Measurements from ENCODE around the gene EXOC3L1. TPM values are rescaled to one million over a fixed set of nuclear protein-coding genes. Genes with fewer than 3 reads are reported as not detected.
A peak's percentile ranks its signal among the peaks of the same experiment; 100 is the strongest.

EXOC3L1 gene
- total RNA-seq, 4 donors from 2014 or later = 0.20 to 2.3 (median 0.88) TPM

- TF ChIP-seq POLR2A (IDR thresholded peaks at IDR 0.05) (no peak), CTCF (IDR thresholded peaks at IDR 0.05 in 4 of 5, conservative IDR thresholded peaks at IDR 0.05 in 1 of 5) (no peak)
- Histone ChIP-seq H3K27me3 (no peaks in the 10 kb centered on the region), H3K27ac (peak overlapping the region; percentile 85 to 97 (median 95)), H3K4me1 (peaks cover 21 to 31% of the 10 kb centered on the region in 2 donors), H3K36me3 (no peaks in the 10 kb centered on the region), H3K4me3 (peak overlapping the region; percentile 65 to 88 (median 70)), H3K9me3 (no peaks in the 10 kb centered on the region)
- in situ Hi-C loops (cut with MboI; ENCODE audit: low sequenced_read_pairs in 4 of 4) (no loop called here), intact Hi-C loops (cut with DNase I; ENCODE audit: low total_unique reads) (no loop called here)
- DNase-seq (no peak), ATAC-seq (no peak)
These were observed 6.7 kb downstream of the EXOC3L1 start for GRCh38 chr16:67183284-67183626.

DNA sequence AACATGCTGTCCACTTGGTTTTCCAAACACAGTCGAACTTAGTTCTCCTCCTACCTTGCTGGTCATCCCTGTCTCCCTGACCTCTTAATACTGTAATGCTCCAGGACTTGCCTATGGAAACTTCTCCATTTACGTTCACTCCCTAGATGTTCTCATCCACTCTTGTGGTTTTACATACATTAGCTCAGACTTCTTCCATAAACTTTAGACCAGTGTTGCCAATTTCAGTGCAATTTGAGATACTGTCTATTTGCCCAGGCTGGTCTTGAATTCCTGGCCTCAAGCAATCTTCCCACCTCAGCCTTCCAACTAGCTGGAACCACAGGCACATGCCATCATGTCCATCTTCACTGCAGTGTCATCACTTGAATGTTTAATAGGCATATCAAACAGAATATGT, 7.6 kb downstream of the EXOC3L1 start:
- DNase-seq = no peak
- TF ChIP-seq CTCF (IDR thresholded peaks at IDR 0.05 in 4 of 5, conservative IDR thresholded peaks at IDR 0.05 in 1 of 5) = no peak
- TF ChIP-seq POLR2A (IDR thresholded peaks at IDR 0.05) = no peak
- no peaks in the 10 kb centered on the region for H3K36me3 ChIP-seq
- H3K4me1 ChIP-seq = peaks cover 30 to 37% of the 10 kb centered on the region in 2 donors
- H3K27ac ChIP-seq = peak overlapping the region in 1 of 4 donors; percentile 57
- H3K27me3 ChIP-seq = no peaks in the 10 kb centered on the region
- intact Hi-C loops (cut with DNase I; ENCODE audit: low total_unique reads) = no loop called here
- ATAC-seq = no peak
- no peak overlapping the region for H3K4me3 ChIP-seq
- in situ Hi-C loops (cut with MboI; ENCODE audit: low sequenced_read_pairs in 4 of 4) = no loop called here
- H3K9me3 ChIP-seq = no peaks in the 10 kb centered on the region

GRCh38 chr16:67181346-67181745, 8.6 kb downstream of the EXOC3L1 start:
- ATAC-seq (no peak), DNase-seq (no peak)
- no peaks in the 10 kb centered on the region for H3K9me3 ChIP-seq
- no peaks in the 10 kb centered on the region for H3K36me3 ChIP-seq
- in situ Hi-C loops (cut with MboI; ENCODE audit: low sequenced_read_pairs in 4 of 4) (no loop called here), intact Hi-C loops (cut with DNase I; ENCODE audit: low total_unique reads) (no loop called here)
- TF ChIP-seq POLR2A (IDR thresholded peaks at IDR 0.05) (no peak), CTCF (IDR thresholded peaks at IDR 0.05 in 4 of 5, conservative IDR thresholded peaks at IDR 0.05 in 1 of 5) (no peak)
- peak overlapping the region in 3 of 4 donors; percentile 38 to 57 (median 51) for H3K27ac ChIP-seq
- H3K4me3 ChIP-seq = no peak overlapping the region
- H3K4me1 ChIP-seq = peaks cover 30 to 37% of the 10 kb centered on the region in 2 donors
- no peaks in the 10 kb centered on the region for H3K27me3 ChIP-seq

GRCh38 chr16:67180166-67180565, 9.8 kb downstream of the EXOC3L1 start:
- Histone ChIP-seq H3K27ac (no peak overlapping the region), H3K36me3 (no peaks in the 10 kb centered on the region), H3K9me3 (no peaks in the 10 kb centered on the region), H3K27me3 (no peaks in the 10 kb centered on the region), H3K4me3 (no peak overlapping the region), H3K4me1 (peaks cover 33 to 35% of the 10 kb centered on the region in 2 donors)
- TF ChIP-seq POLR2A (IDR thresholded peaks at IDR 0.05) = no peak
- no peak for TF ChIP-seq CTCF (IDR thresholded peaks at IDR 0.05 in 4 of 5, conservative IDR thresholded peaks at IDR 0.05 in 1 of 5)
- DNase-seq = no peak
- intact Hi-C loops (cut with DNase I; ENCODE audit: low total_unique reads) = no loop called here
- in situ Hi-C loops (cut with MboI; ENCODE audit: low sequenced_read_pairs in 4 of 4) = no loop called here
- ATAC-seq = no peak

GRCh38 chr16:67179421-67180080, 10.4 kb downstream of the EXOC3L1 start:
- no peak overlapping the region for H3K4me3 ChIP-seq
- H3K9me3 ChIP-seq = no peaks in the 10 kb centered on the region
- H3K27ac ChIP-seq = no peak overlapping the region
- TF ChIP-seq CTCF (IDR thresholded peaks at IDR 0.05 in 4 of 5, conservative IDR thresholded peaks at IDR 0.05 in 1 of 5) (no peak), POLR2A (IDR thresholded peaks at IDR 0.05) (no peak)
- in situ Hi-C loops (cut with MboI; ENCODE audit: low sequenced_read_pairs in 4 of 4) = no loop called here
- ATAC-seq (no peak), DNase-seq (no peak)
- no peaks in the 10 kb centered on the region for H3K27me3 ChIP-seq
- peaks cover 33% of the 10 kb centered on the region in 2 donors for H3K4me1 ChIP-seq
- no peaks in the 10 kb centered on the region for H3K36me3 ChIP-seq
- intact Hi-C loops (cut with DNase I; ENCODE audit: low total_unique reads) = no loop called here

Data from gastrocnemius medialis (tissue), 4 donors.